Activated CD4-positive, alpha-beta T cell treated with anti-CD3 and anti-CD28 coated beads, Interleukin-2, amount 10 ng/mL, durations not matched to agents 24 days and 14 days (primary cell): Measurements from ENCODE around the gene NLRP1. TPM values are rescaled to one million over a fixed set of nuclear protein-coding genes. Genes with fewer than 3 reads are reported as not detected.

Experiments used
- DNase-seq: peaks from one replicate; pipeline ENCODE4 v3.0.0; 2022
- H3K27ac Mint-ChIP-seq: one replicate; pipeline ENCODE4 v1.8.0; 2022; ENCODE audit warnings: mild to moderate bottlenecking, mixed read lengths
- H3K27me3 Mint-ChIP-seq: one replicate; pipeline ENCODE4 v1.8.0; 2022; ENCODE audit warnings: mixed read lengths
- H3K36me3 Mint-ChIP-seq: one replicate; pipeline ENCODE4 v1.8.0; 2022; ENCODE audit warnings: low read depth, mild to moderate bottlenecking, mixed read lengths
- H3K4me1 Mint-ChIP-seq: one replicate; pipeline ENCODE4 v1.8.0; 2021; ENCODE audit warnings: mixed read lengths
- H3K4me3 Mint-ChIP-seq: one replicate; pipeline ENCODE4 v1.8.0; 2022; ENCODE audit warnings: mild to moderate bottlenecking, moderate library complexity, mixed read lengths
- H3K9me3 Mint-ChIP-seq: one replicate; pipeline ENCODE4 v1.8.0; 2021; ENCODE audit warnings: mixed read lengths
- intact Hi-C: fragments of 100-400 bp; cut with micrococcal nuclease; formaldehyde crosslinking; loops from one replicate; pipeline ENCODE4 v1.15.1; 2023
- total RNA-seq: library from RNA; stranded (reverse); gene quantifications from 2 replicates; pipeline ENCODE4 v1.2.3, GENCODE V29; 2022

NLRP1 gene
- total RNA-seq, 1 donor from 2014 or later = 19.6 TPM

DNA sequence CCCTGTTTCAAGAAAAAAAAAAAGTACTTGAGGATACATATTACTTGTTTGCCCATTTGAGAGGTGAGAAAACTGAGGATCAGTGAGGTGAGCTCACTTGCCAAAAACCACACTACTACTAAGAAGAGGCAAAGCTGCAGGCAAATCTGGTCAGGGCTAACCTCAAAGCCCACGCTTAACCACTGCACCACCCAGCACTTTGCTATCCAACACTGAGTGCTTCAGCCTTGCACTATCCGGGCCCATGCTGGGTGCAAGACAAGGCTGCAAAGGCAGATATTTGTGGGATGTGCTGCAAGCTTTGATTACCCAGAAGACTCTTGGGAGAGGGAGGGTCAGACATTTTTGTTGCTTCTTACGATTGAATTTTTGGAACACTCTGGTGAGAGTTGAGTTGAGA is 23.6 kb upstream of the NLRP1 start:
- no peak overlapping the region for H3K4me3 Mint-ChIP-seq
- H3K36me3 Mint-ChIP-seq = no peaks in the 10 kb centered on the region
- H3K27me3 Mint-ChIP-seq = peaks cover 3% of the 10 kb centered on the region
- no peak for DNase-seq
- no peaks in the 10 kb centered on the region for H3K4me1 Mint-ChIP-seq
- no peak overlapping the region for H3K27ac Mint-ChIP-seq
- H3K9me3 Mint-ChIP-seq = no peaks in the 10 kb centered on the region
- intact Hi-C loops = no loop called here

DNA sequence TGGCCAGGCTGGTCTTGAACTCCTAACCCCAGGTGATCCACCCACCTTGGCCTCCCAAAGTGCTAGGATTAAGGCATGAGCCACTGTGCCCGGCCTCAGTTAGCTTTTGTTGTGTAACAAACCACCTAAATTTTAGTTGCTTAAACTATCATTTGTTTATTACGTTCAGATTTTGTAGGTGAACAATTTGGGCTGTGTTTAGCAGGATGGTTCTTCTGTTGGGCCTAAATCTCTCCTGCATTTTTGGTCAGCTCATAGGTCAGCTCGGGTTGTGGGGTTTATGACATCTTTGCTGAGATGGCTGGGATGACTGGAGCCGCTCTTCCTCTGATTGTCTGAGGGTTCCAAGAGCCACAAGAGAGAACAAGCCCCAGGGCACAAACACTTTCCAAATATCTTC is 21.1 kb upstream of the NLRP1 start:
- no peaks in the 10 kb centered on the region for H3K36me3 Mint-ChIP-seq
- peaks cover 7% of the 10 kb centered on the region for H3K27me3 Mint-ChIP-seq
- intact Hi-C loops = no loop called here
- DNase-seq = no peak
- H3K27ac Mint-ChIP-seq = no peak overlapping the region
- no peak overlapping the region for H3K4me3 Mint-ChIP-seq
- H3K9me3 Mint-ChIP-seq = no peaks in the 10 kb centered on the region
- no peaks in the 10 kb centered on the region for H3K4me1 Mint-ChIP-seq

DNA sequence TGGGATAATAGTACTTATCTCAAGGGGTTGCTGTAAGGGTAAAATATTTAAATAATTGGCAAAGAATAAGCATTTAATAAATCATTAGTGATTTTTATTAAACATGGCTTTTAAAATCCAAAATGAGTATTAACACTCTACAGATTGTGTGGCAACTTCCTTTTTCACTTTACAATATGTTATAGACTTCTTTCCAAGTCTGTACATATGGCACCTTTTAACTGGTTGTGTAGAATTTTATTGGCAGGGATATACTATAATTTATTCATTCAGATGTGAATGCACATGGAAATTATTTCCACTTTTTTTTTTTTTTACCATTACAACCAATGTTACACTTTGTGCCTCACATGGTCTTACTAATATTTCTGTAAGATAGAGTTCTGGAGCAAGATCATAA is 15.7 kb upstream of the NLRP1 start:
- no peaks in the 10 kb centered on the region for H3K36me3 Mint-ChIP-seq
- intact Hi-C loops = no loop called here
- no peak for DNase-seq
- H3K4me3 Mint-ChIP-seq = no peak overlapping the region
- H3K9me3 Mint-ChIP-seq = no peaks in the 10 kb centered on the region
- H3K27ac Mint-ChIP-seq = no peak overlapping the region
- no peaks in the 10 kb centered on the region for H3K4me1 Mint-ChIP-seq
- H3K27me3 Mint-ChIP-seq = peaks cover 36% of the 10 kb centered on the region

DNA sequence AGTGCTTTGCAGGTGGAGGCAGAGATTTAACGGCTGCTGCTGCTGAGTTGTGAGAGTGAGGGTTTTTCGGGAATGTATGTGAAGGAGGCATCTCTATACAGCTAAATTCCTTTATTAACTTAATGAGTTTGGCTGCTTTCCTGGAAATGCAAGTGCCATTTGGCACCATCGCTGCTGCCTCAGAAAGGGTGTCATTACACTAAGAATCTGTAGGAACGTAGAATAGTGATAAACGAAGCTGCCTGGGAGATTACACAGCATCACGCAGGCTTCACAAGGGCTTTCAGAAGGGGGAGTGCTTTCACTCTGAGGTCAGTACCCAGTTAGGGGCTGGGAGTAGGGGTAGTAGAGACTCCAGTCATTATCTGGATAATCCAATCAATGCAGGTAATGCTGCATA is 14.1 kb upstream of the NLRP1 start:
- peaks cover 41% of the 10 kb centered on the region for H3K27me3 Mint-ChIP-seq
- H3K27ac Mint-ChIP-seq = no peak overlapping the region
- intact Hi-C loops = no loop called here
- H3K36me3 Mint-ChIP-seq = no peaks in the 10 kb centered on the region
- no peaks in the 10 kb centered on the region for H3K9me3 Mint-ChIP-seq
- DNase-seq = no peak
- no peaks in the 10 kb centered on the region for H3K4me1 Mint-ChIP-seq
- no peak overlapping the region for H3K4me3 Mint-ChIP-seq

DNA sequence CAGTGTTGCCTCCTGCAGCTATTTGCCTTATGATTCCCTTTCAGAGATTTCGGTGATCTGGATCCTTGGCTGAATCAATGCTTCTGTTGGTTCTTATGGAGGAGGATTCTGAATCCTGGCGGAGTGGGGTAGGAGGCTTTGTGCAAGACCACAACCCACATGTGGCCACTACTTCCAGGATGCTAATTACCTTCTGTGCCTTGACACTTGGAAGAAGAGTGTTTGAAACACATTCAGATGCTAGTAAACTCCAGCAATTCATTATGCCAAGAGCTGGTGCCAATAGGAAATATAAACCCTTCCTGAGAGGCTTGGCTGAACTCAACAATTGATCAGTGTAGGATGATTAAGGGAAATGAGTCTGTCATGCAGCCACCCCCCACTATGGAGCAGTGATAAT is 12.1 kb upstream of the NLRP1 start:
- intact Hi-C loops = no loop called here
- Mint-ChIP-seq H3K9me3 (no peaks in the 10 kb centered on the region), H3K27me3 (peaks cover 36% of the 10 kb centered on the region), H3K36me3 (no peaks in the 10 kb centered on the region), H3K4me1 (no peaks in the 10 kb centered on the region), H3K4me3 (no peak overlapping the region), H3K27ac (no peak overlapping the region)
- DNase-seq = no peak

DNA sequence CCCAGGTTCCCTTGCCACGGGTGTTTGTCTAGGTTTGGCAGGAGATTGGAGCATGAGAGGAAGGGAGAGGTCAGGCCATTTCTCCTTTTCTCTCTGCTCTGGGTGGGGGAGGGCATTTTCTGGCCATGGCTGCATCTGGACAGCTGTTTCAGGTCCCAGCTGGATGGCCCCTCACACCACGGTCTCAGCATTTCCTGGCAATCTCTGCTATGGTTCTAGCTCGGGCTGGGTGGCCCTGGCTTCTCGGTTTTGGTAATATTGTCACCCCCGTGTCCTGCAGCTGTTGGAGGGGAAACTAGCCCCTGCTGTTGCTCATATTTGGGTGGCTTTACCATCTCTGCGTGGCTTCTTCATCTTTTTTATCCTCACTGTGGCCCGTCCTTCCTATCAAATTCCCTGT is 11.5 kb upstream of the NLRP1 start:
- Mint-ChIP-seq H3K27ac (no peak overlapping the region), H3K27me3 (peaks cover 38% of the 10 kb centered on the region), H3K4me3 (no peak overlapping the region), H3K4me1 (no peaks in the 10 kb centered on the region), H3K9me3 (no peaks in the 10 kb centered on the region), H3K36me3 (no peaks in the 10 kb centered on the region)
- intact Hi-C loops = no loop called here
- DNase-seq = no peak

DNA sequence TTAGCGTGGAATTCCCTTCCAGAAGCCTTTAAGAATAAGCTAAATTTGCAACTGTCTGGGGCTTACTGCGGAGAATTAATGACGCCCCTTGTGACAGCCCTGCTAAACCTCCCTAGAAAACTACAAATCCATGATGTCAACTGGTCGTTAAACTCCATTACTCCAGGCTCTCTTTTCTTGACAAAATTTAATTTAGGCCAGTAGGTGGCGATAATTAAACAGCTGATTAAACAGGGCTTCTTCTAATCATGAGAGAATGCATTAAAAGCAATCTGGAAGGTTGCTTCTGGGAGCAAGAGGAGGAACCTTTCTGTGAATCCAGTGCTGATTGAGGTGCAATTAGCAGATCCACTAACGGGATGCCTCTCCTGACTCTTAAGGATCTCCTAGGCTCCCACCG is 8.1 kb upstream of the NLRP1 start:
- Mint-ChIP-seq H3K27me3 (peaks cover 33% of the 10 kb centered on the region), H3K36me3 (no peaks in the 10 kb centered on the region), H3K4me3 (no peak overlapping the region), H3K4me1 (peaks cover under 1% of the 10 kb centered on the region), H3K27ac (no peak overlapping the region), H3K9me3 (no peaks in the 10 kb centered on the region)
- intact Hi-C loops = no loop called here
- DNase-seq = peak; percentile 75

DNA sequence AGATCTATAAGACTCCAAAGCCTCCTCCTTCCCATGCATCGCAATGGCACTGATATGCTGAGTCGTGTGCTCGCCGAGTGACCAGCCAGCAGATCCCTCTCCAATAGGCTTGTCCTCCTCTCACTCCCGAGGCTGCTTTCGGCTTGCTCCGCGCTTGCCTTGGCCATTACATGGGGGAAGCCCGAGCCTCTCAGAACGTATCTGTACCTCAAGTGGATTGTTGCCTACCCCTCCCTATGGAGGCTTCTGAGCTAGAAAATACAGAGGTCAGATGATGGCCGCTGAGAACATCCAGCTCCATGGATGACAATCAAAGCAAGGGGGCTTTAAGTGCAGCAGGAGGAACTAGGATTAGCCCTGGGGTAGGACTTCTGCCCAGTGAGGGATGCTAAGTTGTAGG is 7.7 kb upstream of the NLRP1 start:
- Mint-ChIP-seq H3K9me3 (no peaks in the 10 kb centered on the region), H3K4me1 (peaks cover 4% of the 10 kb centered on the region), H3K27ac (no peak overlapping the region), H3K36me3 (no peaks in the 10 kb centered on the region), H3K4me3 (no peak overlapping the region), H3K27me3 (peaks cover 29% of the 10 kb centered on the region)
- DNase-seq = no peak
- intact Hi-C loops = no loop called here

DNA sequence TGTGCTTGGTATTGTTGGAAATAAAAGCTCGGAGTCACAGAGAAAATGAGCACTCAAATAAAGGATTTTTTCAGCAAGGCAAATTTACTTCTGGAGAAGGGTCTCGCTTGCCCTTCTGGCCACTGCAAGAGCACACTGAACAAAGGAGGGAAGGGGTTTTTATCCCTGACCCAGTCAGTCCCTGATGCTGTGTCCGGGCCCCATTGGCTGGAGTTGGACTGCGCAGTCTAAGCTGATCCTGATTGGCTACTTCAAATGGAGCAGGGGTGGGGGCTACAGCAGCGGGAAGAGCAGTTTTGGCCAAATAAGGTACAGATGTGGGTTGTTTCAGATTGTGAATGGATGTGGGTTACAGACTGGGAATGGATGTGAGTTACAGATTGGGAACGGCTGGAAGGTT is 4.3 kb upstream of the NLRP1 start:
- no peak overlapping the region for H3K27ac Mint-ChIP-seq
- H3K4me1 Mint-ChIP-seq = peaks cover 22% of the 10 kb centered on the region
- no peaks in the 10 kb centered on the region for H3K36me3 Mint-ChIP-seq
- intact Hi-C loops = loop anchor here (5.0 to 10.0 kb wide), 2 partner anchors 849 to 1056 kb away; partner anchors contain the start of genes AIPL1, KIAA0753 and TXNDC17
- H3K9me3 Mint-ChIP-seq = no peaks in the 10 kb centered on the region
- no peak overlapping the region for H3K4me3 Mint-ChIP-seq
- peak; percentile 52 for DNase-seq
- peaks cover 15% of the 10 kb centered on the region for H3K27me3 Mint-ChIP-seq

DNA sequence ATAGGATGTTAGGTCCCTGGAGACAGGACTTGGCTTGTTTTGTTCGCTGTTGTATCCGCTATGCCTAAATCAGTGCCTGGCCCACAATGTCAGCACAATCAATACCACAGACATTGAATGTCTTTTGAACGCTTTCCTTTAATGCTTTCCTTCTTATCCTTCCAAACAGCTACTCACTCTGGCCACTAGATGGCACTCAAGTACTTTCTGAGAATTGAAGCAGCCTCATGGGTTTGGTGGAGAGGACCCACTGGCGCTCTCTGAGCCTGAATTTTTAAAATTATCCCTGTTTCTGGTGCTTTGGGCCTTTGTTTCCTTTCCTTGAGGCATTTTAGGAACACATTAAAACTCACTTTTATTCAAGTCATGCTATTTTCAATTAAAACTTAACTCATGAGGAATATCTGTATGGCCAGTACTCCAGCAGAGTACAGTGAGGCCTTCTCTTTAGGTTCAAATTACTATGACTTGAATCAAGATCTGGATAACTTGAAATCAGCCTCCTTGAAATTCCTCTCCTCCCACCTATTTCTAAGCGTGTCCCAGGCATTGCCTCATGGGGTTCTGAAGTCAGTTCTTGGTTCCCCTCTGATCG is 3.2 kb upstream of the NLRP1 start:
- peak overlapping the region; percentile 6 for H3K4me3 Mint-ChIP-seq
- peaks cover 31% of the 10 kb centered on the region for H3K4me1 Mint-ChIP-seq
- no peaks in the 10 kb centered on the region for H3K9me3 Mint-ChIP-seq
- intact Hi-C loops = loop anchor here (1.0 to 10.0 kb wide), 4 partner anchors 119 to 1057 kb away; partner anchors contain the start of genes AIPL1, KIAA0753 and TXNDC17
- peaks cover 15% of the 10 kb centered on the region for H3K27me3 Mint-ChIP-seq
- peaks cover 5% of the 10 kb centered on the region for H3K36me3 Mint-ChIP-seq
- H3K27ac Mint-ChIP-seq = peak overlapping the region; percentile 23
- peak; percentile 90 for DNase-seq

DNA sequence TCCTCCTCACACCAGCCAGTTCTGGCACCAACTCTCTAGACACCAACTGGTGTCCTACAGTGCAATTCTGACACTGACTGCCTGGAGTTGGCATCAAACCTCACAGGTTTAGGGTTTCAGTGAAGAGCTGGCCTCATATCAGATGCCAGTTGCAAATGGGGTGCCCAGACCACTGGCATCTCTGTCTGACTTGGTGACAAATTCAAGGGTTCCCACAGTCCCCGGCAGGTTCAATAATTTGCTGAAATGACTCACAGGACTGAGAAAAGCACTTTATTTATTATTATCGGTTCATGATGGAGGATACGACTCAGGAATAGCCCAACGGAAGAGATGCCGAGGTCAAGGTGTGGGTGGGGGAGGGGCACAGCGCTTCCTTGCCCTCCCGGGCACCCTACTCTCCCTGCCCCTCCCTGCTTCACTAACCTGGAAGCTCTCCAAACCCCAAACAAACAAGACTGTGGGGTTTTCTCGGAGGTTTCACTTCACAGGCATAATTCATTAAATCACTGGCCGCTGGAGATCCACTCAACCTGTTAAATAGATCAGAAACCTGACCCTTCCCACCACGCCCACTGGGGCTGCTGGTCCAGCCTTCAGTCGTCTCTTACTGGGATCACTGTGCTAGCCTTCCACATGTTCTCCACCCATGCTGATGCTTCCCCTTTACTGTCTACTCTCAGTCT is 1.7 kb upstream of the NLRP1 start:
- H3K4me1 Mint-ChIP-seq = peaks cover 45% of the 10 kb centered on the region
- H3K9me3 Mint-ChIP-seq = no peaks in the 10 kb centered on the region
- peaks cover 20% of the 10 kb centered on the region for H3K36me3 Mint-ChIP-seq
- peak overlapping the region; percentile 15 for H3K4me3 Mint-ChIP-seq
- intact Hi-C loops = loop anchor here (5.0 to 10.0 kb wide), 2 partner anchors 851 to 1059 kb away; partner anchors contain the start of genes AIPL1, KIAA0753 and TXNDC17
- peak; percentile 58 for DNase-seq
- peaks cover 11% of the 10 kb centered on the region for H3K27me3 Mint-ChIP-seq
- no peak overlapping the region for H3K27ac Mint-ChIP-seq

DNA sequence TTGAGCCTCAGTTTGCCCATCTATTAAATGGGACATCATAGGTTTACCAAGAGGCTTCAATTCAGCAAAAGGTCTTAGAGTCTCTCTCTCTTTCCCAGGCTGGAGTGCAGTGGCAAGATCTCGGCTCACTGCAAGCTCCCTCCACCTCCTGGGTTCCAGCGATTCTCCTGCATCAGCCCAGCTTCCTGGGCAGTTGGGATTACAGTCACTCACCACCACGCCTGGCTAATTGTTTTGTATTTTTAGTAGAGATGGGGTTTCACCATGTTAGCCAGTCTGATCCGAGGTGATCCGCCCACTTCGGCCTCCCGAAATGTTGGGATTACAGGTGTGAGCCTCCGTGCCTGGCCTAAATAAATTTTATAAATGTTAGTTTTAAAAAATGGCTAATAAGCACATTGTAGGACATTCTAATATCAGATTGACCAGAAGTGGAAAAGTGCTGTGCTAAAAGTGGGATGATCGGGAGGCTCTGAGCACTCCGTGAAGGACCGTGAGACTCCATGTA is 1.0 kb upstream of the NLRP1 start:
- no peak for DNase-seq
- H3K9me3 Mint-ChIP-seq = no peaks in the 10 kb centered on the region
- peak overlapping the region; percentile 96 for H3K27ac Mint-ChIP-seq
- H3K27me3 Mint-ChIP-seq = peaks cover 8% of the 10 kb centered on the region
- no peak overlapping the region for H3K4me3 Mint-ChIP-seq
- H3K4me1 Mint-ChIP-seq = peaks cover 49% of the 10 kb centered on the region
- H3K36me3 Mint-ChIP-seq = peaks cover 24% of the 10 kb centered on the region
- intact Hi-C loops = loop anchor here (5.0 to 10.0 kb wide), 2 partner anchors 852 to 1059 kb away; partner anchors contain the start of genes AIPL1, KIAA0753 and TXNDC17

DNA sequence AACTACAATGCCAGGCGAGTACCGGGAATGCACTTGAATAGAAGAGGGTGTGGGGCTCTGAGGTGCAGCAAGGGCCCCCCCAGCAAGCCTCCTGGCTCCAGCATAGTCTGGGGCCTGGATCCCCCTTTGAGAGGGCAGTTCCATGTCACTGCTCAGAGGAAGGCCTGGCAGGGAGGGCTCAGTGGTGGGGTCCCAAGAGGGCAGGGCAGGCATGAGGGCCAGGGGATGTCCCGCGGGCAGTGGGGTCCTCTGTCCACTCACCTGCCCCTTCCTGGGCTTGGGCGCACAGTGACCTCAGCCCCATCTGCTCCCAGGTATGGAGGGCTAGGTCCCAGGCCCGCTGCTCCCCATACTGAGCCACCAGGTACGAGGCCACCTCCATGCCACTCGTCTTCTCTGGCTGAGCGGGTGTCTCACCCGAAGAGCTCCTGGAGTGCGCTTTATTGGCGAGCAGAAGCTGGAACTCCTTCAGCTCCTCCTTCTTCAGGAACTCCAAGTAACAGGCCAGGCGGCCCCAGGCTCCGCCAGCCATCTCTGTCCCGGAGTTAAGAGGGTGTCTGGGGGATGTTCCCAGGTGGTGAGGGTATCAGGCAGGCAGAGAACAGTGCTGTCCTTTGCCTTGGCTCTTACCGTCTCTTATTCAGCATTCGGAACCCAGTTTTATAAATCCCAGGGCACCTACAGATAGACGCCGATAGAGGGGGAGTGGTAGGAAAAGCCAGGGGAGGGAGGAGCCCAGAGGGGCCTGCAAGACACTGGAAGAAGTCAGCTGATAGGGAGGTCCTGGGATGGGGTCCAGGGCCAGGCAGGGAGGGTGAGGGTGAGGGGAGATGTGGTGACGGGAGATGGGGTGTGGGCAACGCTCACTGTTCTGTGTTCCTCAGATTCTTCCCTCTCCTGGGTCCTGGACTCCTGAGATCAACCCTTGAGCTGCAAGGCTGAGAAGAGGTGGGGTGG is 605 bp downstream of the NLRP1 start:
- H3K36me3 Mint-ChIP-seq = peaks cover 40% of the 10 kb centered on the region
- peaks cover 3% of the 10 kb centered on the region for H3K9me3 Mint-ChIP-seq
- H3K4me1 Mint-ChIP-seq = peaks cover 57% of the 10 kb centered on the region
- H3K27me3 Mint-ChIP-seq = peaks cover 1% of the 10 kb centered on the region
- peak; percentile 71 for DNase-seq
- peak overlapping the region; percentile 97 for H3K4me3 Mint-ChIP-seq
- peak overlapping the region; percentile 96 for H3K27ac Mint-ChIP-seq
- intact Hi-C loops = loop anchor here (1.0 to 10.0 kb wide), 3 partner anchors 57 to 1061 kb away; partner anchors contain the start of genes DERL2, KIAA0753, MIS12 and TXNDC17
